Measurements from ENCODE around the gene ZFPM1.

ZFPM1 gene

GRCh38 chr16:88560714-88561484 lies 107.8 kb downstream of the ZFPM1 start:
- no peak for DNase-seq (ENCODE audit: low read depth in 3 of 3)

DNA sequence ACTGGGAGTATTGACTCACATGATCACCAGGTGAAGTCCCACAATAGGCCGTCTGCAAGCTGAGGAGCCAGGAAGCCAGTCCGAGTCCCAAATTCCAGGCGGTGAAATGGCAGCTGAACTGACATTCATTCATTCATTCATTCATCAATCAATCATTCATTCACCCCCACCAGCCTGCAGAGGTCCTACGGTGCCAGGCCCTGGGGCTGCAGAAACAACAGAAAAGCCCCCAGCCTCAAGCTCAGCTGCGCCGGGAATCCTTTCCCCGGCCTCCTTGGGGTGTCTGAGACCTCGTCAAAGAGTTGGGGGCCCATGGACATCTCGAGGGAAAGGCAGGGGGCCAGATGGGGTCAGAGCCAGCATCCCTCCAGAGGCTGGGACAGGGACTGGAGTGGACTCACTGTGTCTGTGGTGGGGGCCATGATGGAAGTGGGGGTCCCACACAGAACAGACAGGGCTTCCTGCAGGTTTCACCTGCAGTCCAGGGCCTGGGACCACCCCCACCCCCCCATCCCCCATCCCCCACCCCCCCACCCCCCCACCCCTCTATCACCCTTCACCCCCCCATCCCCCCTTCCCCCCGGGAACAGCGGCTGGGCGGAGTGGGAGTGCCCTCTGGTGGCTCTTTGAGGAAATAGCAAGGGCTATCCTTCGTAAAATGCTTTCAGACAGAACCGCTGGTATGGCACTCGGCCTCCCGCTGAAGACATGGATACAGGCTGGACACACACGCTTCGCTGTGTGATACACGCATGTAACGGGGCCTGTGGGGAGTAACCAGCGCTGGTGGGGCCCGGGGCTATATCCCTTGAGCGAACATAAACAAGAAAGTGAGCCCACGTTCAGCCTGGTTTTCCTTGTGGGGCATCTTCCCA lies 108.6 kb downstream of the ZFPM1 start:
- DNase-seq (ENCODE audit: low read depth in 3 of 3), result peak in 2 of 3 experiments; percentile 27 to 31

- peak; percentile 25 to 85 (median 63) for DNase-seq (ENCODE audit: low read depth in 3 of 3)
Observed at GRCh38 chr16:88566158-88566557, 113.1 kb downstream of the ZFPM1 start.

DNA sequence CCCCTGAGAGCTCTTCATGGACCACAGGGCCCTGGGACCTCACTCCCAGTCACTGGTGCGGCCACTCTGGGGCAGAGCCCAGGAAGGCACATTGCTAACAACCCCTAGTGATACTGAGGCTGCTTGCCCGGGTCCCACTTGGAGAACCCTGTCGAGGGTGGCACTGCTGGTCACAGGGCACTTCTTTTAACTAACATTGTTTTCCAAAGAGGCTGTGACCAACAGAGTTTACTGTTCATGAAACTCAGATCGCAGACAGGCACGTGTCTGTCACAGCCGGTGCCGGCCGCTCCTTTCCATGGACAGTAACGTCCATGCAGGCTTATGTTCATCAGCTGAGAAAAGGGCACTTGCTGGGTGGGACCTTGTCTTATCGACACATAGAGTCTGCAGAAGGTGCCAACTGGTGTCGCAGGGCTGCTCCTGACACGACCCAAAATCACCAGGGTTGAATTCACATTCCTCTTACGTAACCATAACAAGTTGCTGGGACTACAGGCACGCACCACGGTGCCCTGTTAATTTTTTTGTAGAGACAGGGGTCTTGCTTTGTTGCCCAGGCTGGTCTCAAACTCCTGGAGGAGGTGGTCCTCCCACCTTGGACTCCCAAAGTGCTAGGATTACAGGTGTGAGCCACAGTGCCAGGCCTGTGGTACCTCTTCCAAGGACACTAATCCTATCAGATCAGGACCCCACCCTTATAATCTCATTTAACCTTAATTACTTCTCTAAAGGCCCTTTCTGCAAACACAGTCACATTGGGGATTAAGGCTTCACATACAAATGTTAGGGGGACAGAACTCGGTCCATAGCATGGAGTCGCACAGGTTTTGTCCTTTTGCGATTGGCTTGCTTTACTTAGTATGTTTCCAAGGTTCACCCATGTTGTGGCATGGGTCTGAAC lies 115.9 kb downstream of the ZFPM1 start:
- no peak for DNase-seq (ENCODE audit: low read depth in 3 of 3)

DNA sequence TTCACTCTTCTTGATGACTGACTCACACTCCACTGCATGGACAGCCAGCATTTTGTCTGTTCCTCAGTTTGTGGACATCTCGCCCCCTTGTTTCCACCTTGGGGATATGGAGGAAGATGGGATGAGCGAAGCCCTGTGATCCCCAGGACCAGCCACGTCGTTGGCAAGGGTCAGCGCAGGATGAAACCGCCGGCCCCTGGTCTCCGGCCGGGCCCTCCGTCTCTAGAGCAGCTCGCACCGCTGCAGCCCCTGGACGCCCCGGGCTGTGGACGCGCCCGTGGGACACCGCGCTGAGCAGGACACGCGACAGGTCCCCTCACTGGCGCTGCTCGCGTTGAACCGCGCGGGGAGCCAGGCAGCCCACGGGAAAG lies 116.5 kb downstream of the ZFPM1 start:
- DNase-seq (ENCODE audit: low read depth in 3 of 3), result no peak

DNA sequence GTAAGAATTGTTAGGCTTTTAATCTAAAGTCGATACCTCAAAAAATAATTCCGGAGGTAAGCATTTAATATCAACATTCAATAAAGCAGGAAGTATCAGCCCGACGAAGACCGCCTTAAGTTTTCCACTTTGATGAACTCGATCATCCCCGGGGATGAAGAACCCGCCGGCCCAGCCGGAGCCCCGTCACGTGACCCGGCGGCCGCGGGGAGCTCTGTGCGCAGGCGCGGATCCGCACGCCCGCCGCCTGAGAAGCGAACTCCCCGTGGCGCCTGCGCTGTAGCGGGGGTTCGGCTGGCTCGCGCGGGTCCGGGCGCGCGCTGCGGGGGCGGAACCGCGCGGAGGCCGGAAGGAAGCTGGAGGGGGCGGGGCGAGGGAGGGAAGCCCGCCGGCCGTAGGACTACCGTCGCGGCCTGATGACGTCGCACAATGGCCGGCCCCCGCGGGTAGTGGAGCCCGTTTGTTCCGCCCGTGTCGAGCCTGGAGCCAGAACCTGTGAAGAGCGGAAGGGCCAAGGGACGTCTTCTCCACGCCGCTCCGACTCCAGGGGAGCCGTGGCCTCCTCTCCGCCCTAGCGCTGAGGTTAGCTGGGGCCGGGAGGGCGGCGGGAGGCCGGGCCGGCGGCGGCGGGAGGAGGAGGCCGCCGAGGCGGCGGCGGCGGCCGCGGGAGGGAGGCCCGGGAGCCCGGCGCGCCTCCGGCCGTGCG lies 117.1 kb downstream of the ZFPM1 start, which contains the start of gene ZC3H18:
TSS of gene ZC3H18 (plus strand) at position 419 of the 706 bp plus-strand sequence. CDS start 6,721 bp downstream, outside the sequence.
- peak; percentile 94 to 97 (median 96) for DNase-seq (ENCODE audit: low read depth in 3 of 3)

GRCh38 chr16:88570691-88571092 lies 117.6 kb downstream of the ZFPM1 start:
- peak in 1 of 3 experiments; percentile 39 for DNase-seq (ENCODE audit: low read depth in 3 of 3)

GRCh38 chr16:88575251-88575650 lies 122.2 kb downstream of the ZFPM1 start:
- no peak for DNase-seq (ENCODE audit: low read depth in 3 of 3)

- no peak for DNase-seq (ENCODE audit: low read depth in 3 of 3)
Observed at GRCh38 chr16:88576307-88576706, 123.2 kb downstream of the ZFPM1 start.

DNA sequence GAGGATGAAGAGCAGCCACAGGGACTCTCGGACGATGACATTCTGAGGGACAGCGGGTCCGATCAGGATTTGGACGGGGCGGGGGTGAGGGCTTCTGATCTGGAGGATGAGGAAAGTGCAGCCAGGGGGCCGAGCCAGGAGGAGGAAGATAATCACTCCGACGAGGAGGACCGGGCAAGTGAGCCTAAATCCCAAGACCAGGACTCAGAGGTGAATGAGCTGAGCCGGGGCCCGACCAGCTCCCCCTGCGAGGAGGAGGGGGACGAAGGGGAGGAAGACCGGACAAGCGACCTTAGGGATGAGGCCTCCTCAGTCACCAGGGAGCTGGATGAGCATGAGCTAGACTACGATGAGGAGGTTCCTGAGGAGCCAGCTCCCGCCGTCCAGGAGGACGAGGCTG lies 124.1 kb downstream of the ZFPM1 start:
- no peak for DNase-seq (ENCODE audit: low read depth in 3 of 3)

DNA sequence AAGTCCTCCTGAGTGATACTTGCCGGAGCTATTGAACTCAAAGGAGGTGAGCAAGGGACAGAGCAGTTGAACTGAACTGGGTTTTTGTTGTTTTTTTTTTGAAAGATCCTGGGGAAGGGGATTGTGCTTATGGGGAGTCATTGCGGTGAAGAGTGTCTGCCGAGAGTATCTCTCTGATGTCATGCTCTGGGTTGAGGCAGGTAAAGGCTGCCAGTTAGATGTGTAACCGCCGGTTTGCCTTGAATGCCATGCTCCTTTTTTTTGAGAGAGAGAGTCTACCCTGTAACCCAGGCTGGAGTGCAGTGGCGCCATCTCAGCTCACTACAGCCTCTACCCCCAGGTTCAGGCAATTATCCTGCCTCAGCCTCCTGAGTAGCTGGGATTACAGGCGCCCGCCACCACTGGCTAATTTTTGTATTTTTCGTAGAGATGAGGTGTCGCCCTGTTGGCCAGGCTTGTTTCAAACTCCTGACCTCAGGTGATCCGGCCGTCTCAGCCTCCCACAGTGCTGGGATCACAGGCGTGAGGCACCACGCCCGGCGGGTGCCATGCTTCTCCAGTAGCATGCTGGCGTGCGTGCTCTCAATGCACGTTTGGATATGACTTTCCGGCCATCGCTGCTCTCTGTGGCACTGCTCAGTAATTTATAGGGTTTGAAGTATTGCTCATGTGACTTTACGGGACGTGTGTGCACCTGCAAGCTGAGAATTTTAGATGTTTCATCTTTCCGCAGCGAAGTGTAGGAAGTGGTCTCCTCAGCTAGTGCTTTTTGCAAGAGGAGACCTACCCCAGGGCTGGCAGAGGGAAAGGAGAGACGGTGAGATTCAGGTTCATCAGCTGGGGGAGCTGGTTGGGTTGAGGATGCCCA lies 125.6 kb downstream of the ZFPM1 start:
- DNase-seq (ENCODE audit: low read depth in 3 of 3), result no peak

GRCh38 chr16:88580371-88580770 lies 127.3 kb downstream of the ZFPM1 start:
- no peak for DNase-seq (ENCODE audit: low read depth in 3 of 3)

GRCh38 chr16:88581033-88581432 lies 128.0 kb downstream of the ZFPM1 start:
- no peak for DNase-seq (ENCODE audit: low read depth in 3 of 3)

DNA sequence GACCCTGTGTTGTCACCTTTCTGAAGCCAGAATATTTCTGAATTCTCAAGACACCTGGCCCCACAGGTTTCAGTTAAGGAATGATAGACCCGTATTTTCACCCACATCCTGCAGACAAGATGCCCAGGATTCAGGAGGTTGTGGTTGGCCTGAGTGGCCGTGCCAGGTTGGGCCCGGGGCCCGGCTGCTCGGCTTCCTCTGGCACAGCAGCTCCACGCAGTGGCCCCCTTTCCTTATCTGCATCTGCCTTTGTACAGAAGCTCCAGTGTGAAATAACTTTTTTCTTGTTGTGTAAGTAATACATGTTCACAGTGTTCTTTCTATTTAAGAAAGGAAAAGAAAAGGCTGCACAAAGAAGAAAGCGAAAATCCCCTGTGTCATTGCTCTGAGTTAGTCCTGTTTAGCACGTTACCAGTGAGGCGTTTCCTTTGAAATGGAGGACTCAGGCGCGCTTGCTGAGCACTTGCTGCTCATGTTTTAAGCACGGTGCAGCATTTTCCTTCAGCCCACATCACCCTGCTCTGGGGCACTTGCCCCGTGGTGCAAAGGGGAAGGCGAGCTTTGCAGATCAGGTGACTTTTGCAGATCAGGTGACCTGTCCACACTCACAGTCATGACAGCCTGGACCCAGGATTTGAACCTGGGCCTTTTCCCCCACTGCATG lies 130.0 kb downstream of the ZFPM1 start:
- DNase-seq (ENCODE audit: low read depth in 3 of 3), result no peak

DNA sequence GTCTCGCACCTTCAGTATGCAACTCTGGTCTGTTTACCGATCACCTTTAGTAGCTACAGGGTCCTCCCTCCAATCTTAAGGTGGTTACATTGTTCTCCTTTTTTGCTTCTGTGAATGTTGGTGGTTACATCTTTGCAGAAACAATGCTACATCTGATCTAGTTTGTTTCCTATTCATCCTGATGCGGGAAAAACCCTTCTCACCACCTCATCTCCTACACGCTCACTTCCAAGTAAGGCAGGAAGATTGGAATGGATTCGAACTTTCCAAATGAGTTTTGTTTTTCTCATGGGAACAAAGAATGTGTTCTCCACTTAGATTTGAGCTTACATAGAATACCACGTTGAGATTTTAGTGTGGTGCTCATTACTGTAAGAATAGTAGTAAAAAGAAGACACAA lies 131.6 kb downstream of the ZFPM1 start:
- no peak for DNase-seq (ENCODE audit: low read depth in 3 of 3)

DNA sequence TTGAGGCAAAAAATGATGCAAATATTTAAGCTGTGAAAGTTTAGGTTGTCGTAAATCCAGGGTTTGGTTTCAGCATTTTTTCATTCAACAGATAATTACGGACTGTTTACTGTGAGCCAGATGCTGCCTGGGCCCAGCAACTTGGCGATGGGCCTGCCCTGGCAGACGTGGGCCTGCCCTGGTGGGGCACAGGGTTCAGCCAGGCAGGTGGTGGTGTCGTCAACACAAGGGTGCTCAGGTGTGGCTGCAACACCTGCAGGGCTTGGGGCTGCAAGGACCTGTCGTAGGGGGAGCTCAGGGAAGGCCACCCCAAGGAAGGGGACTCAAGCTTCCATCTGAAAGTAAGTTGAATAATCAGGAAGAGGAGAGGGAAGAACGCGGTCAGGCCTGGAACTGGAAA lies 132.2 kb downstream of the ZFPM1 start:
- no peak for DNase-seq (ENCODE audit: low read depth in 3 of 3)

DNA sequence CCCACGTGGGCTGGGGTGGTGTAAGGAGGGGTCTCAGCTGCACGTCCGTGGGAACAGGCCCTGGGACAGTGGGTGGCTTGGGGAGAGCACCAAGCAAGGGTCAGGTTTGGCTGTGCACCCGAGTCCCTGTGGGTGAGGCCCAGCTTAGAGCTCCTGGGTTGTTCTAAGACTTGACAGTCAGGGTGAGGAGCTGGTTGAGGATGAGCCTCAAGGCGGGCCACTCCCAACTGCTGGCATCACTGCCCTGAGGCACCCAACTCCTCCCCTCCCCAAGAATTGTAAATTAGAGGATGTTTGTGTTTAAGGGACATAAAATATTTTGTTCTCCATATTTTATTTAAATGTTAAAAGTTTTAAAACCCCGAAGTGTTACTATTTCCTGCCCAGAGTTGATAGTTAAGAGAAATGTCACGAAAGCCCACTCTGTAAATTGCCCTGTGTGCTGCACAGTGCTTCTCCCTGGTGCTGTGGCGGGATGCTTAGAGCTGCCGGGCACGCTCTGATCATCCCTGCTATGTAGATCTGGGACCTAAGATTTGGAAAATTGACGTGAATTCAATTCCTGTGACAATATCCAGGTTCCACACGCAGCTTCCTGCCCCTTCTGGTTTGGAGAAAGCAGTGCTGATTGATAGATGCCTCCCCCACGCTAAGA lies 133.0 kb downstream of the ZFPM1 start:
- DNase-seq (ENCODE audit: low read depth in 3 of 3), result no peak

All from stimulated activated CD4-positive, alpha-beta T cell treated with anti-CD3 and anti-CD28 coated beads, TNF-alpha, amount 100 ng/mL, for 24 hours (primary cell).